OCI-LY7 (cell line): ENCODE data around the gene DCC. TPM values are rescaled to one million over a fixed set of nuclear protein-coding genes. Genes with fewer than 3 reads are reported as not detected.

Experiments used
- BruUV-seq: library from RNA; stranded (reverse); fragments of 400-500 nt; replicated peaks from 2 replicates; lab custom pipeline; 2021; lab: Mats Ljungman, UMichigan
- CTCF ChIA-PET: fragments of 300-600 bp; sonication (Branson Sonifier 250); formaldehyde crosslinking; loops from one replicate; lab custom pipeline; 2022; ENCODE audit warnings: antibody characterized with exemption; ENCODE audit not compliant: unreplicated experiment; lab: Charles Lee
- POLR2A ChIA-PET: fragments of 300-600 bp; sonication (Branson Sonifier 250); formaldehyde crosslinking; loops from one replicate; lab custom pipeline; 2022; ENCODE audit warnings: antibody characterized with exemption; lab: Charles Lee
- DNase-seq: peaks from one replicate; pipeline ENCODE4 v3.0.0-alpha.2; 2015; ENCODE audit warnings: low spot score
- H2AFZ ChIP-seq: fragments of 200-600 bp; sonication (generic), shearing (Covaris generic); 2 replicates; pipeline ENCODE4 v1.6.1; 2014; ENCODE audit warnings: mild to moderate bottlenecking, antibody characterized with exemption, low read length, moderate library complexity
- H3K27ac ChIP-seq: fragments of 200-600 bp; sonication (generic); 2 replicates; pipeline ENCODE4 v1.5.1; 2014; ENCODE audit warnings: mixed run types, low read depth, mild to moderate bottlenecking, moderate library complexity, low read length, inconsistent platforms; ENCODE audit not compliant: poor library complexity, severe bottlenecking
- H3K36me3 ChIP-seq: fragments of 200-600 bp; sonication (generic); 2 replicates; pipeline ENCODE4 v1.6.1; 2014; ENCODE audit warnings: mild to moderate bottlenecking, antibody characterized with exemption, low read length, moderate library complexity, mixed read lengths; ENCODE audit not compliant: insufficient read depth
- H3K4me1 ChIP-seq: fragments of 200-600 bp; sonication (generic); 2 replicates; pipeline ENCODE4 v1.5.1; 2014; ENCODE audit warnings: mild to moderate bottlenecking, low read length; ENCODE audit not compliant: insufficient read depth, poor library complexity, severe bottlenecking
- H3K4me2 ChIP-seq: fragments of 200-600 bp; sonication (generic); 2 replicates; pipeline ENCODE4 v1.6.1; 2014; ENCODE audit warnings: mild to moderate bottlenecking, low read length
- H3K4me3 ChIP-seq: fragments of 200-600 bp; sonication (generic); 2 replicates; pipeline ENCODE4 v1.5.1; 2014; ENCODE audit warnings: mild to moderate bottlenecking, low read depth, low read length; ENCODE audit not compliant: poor library complexity, severe bottlenecking
- H3K79me2 ChIP-seq: fragments of 200-600 bp; sonication (generic); 2 replicates; pipeline ENCODE4 v1.6.1; 2016; ENCODE audit warnings: low read depth, mild to moderate bottlenecking, low read length, moderate library complexity, mixed read lengths; ENCODE audit not compliant: insufficient read depth
- H3K9me2 ChIP-seq: fragments of 200-600 bp; sonication (generic); 2 replicates; pipeline ENCODE4 v1.6.1; 2016; ENCODE audit warnings: mild to moderate bottlenecking, low read length, mixed read lengths; ENCODE audit not compliant: insufficient read depth
- H3K9me3 ChIP-seq: fragments of 200-600 bp; sonication (generic); 2 replicates; pipeline ENCODE4 v1.6.1; 2014; ENCODE audit warnings: mild to moderate bottlenecking, mixed run types, low read length, mixed read lengths
- H4K20me1 ChIP-seq: fragments of 200-600 bp; sonication (generic); 2 replicates; pipeline ENCODE4 v1.6.1; 2014; ENCODE audit warnings: mild to moderate bottlenecking, antibody characterized with exemption, low read length, moderate library complexity, mixed read lengths; ENCODE audit not compliant: insufficient read depth
- EZH2phosphoT487 ChIP-seq: fragments of 200-600 bp; sonication (generic); IDR thresholded peaks from 2 replicates; pipeline ENCODE4 v1.6.1; 2018; ENCODE audit warnings: low read depth, borderline replicate concordance, mild to moderate bottlenecking, mixed run types, antibody characterized with exemption, low read length, moderate library complexity, mixed read lengths
- intact Hi-C: fragments of 100-400 bp; cut with micrococcal nuclease; formaldehyde crosslinking; loops from one replicate; pipeline ENCODE4 v1.10.0; 2022; ENCODE audit not compliant: unreplicated experiment
- total RNA-seq, 2 experiments: library from RNA; depleted of rRNA in 1 of 2; stranded (reverse); fragments of >200 nt in 1 of 2; shearing (Covaris generic) in 1 of 2; gene quantifications; 2 replicates each; pipeline ENCODE4 v1.2.3, GENCODE V29; 2014 to 2022
- TF ChIP-seq, protein P1 (sequence below): fragments of 200-600 bp; sonication (generic); conservative IDR thresholded peaks from 2 replicates; pipeline ENCODE4 v1.5.1; 2014; ENCODE audit warnings: mild to moderate bottlenecking, antibody characterized with exemption, low read length, moderate library complexity, mixed read lengths

DCC gene
- total RNA-seq, 2 experiments from 2014 or later, result not detected

DNA sequence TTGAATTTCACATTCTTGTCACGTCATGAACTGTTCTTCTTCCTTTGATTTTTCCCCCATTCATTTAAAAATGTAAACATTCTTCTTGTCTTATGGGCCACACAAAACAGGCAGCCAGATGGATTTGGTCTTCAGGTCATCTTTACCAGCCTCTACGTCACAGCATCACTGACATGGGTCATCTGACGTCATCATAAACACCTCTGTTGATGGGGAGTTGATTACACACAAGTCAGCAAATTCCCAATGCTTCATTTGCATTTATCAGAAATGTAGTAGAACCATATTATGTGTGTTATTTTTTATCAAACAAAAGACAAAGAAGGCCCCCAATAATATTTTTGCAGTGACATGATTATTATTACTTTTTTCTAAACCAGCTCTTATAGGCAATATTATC, 777.9 kb downstream of the DCC start:
- no peaks in the 10 kb centered on the region for H3K79me2 ChIP-seq
- H3K4me1 ChIP-seq, result no peaks in the 10 kb centered on the region
- no peak overlapping the region for H2AFZ ChIP-seq
- no peaks in the 10 kb centered on the region for H4K20me1 ChIP-seq
- H3K9me2 ChIP-seq, result no peaks in the 10 kb centered on the region
- H3K36me3 ChIP-seq, result no peaks in the 10 kb centered on the region
- ChIA-PET POLR2A (no interaction called here), CTCF (no interaction called here)
- BruUV-seq, result no TSS peak
- no peak overlapping the region for H3K27ac ChIP-seq
- no peak for DNase-seq
- no peak overlapping the region for H3K4me2 ChIP-seq
- no peak overlapping the region for H3K4me3 ChIP-seq
- no peaks in the 10 kb centered on the region for H3K9me3 ChIP-seq
- TF ChIP-seq EZH2phosphoT487, result no peak
- TF ChIP-seq, protein P1, sequence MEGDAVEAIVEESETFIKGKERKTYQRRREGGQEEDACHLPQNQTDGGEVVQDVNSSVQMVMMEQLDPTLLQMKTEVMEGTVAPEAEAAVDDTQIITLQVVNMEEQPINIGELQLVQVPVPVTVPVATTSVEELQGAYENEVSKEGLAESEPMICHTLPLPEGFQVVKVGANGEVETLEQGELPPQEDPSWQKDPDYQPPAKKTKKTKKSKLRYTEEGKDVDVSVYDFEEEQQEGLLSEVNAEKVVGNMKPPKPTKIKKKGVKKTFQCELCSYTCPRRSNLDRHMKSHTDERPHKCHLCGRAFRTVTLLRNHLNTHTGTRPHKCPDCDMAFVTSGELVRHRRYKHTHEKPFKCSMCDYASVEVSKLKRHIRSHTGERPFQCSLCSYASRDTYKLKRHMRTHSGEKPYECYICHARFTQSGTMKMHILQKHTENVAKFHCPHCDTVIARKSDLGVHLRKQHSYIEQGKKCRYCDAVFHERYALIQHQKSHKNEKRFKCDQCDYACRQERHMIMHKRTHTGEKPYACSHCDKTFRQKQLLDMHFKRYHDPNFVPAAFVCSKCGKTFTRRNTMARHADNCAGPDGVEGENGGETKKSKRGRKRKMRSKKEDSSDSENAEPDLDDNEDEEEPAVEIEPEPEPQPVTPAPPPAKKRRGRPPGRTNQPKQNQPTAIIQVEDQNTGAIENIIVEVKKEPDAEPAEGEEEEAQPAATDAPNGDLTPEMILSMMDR, result no peak
- intact Hi-C loops, result no loop called here

DNA sequence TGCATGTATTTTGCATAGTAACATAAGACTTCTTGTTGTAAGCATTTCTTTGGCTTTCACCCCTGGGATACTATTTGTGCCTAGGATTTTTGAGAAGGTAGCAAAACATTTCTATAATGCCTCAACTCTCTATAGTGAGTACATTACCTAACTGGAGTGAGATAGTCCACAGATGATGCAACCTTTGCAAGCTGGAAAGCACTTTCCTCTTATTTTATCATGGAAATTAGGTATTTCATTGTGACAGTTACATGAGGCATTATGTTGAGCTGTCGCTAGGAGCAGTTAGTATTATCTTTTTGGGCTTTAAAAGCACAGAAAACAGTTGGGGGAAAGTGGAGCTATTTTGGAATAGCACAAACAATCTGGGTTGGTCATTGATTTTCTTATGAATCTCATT, 786.2 kb downstream of the DCC start:
- Histone ChIP-seq H3K4me2 (no peak overlapping the region), H4K20me1 (no peaks in the 10 kb centered on the region), H3K27ac (no peak overlapping the region), H3K4me3 (no peak overlapping the region), H3K79me2 (no peaks in the 10 kb centered on the region), H3K4me1 (no peaks in the 10 kb centered on the region), H3K9me2 (no peaks in the 10 kb centered on the region), H3K9me3 (no peaks in the 10 kb centered on the region), H2AFZ (no peak overlapping the region), H3K36me3 (no peaks in the 10 kb centered on the region)
- intact Hi-C loops, result no loop called here
- TF ChIP-seq, protein P1, result no peak
- TF ChIP-seq EZH2phosphoT487, result no peak
- ChIA-PET CTCF (no interaction called here), POLR2A (interaction anchor here (0.8 kb wide), 1 partner anchor 10 kb away, joined by 3 read pairs; no protein-coding TSS in a partner anchor)
- BruUV-seq, result no TSS peak
- no peak for DNase-seq

DNA sequence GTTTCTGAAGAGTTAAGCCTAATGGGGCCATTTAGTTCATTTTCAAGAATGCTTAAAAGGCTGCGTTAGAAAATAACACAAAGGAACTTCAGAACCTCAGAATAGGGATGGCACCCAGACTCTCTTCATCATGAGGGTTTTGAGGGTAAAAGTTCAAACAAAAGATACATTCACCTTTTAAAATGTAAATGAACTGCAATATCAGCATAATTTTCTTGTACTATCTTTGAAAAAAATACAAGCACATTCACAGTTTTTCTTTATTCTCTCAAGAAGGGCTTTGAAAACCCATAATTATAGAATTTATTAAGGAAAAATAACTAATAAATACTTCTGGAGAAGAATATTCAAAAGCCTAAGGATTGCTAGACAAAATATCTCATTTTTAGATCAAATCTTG, 791.0 kb downstream of the DCC start:
- no peaks in the 10 kb centered on the region for H3K79me2 ChIP-seq
- BruUV-seq, result no TSS peak
- H3K9me3 ChIP-seq, result no peaks in the 10 kb centered on the region
- TF ChIP-seq, protein P1, result no peak
- TF ChIP-seq EZH2phosphoT487, result no peak
- no peak overlapping the region for H3K27ac ChIP-seq
- no peaks in the 10 kb centered on the region for H3K36me3 ChIP-seq
- H4K20me1 ChIP-seq, result no peaks in the 10 kb centered on the region
- intact Hi-C loops, result no loop called here
- ChIA-PET POLR2A (no interaction called here), CTCF (no interaction called here)
- H3K9me2 ChIP-seq, result no peaks in the 10 kb centered on the region
- no peaks in the 10 kb centered on the region for H3K4me1 ChIP-seq
- H3K4me2 ChIP-seq, result no peak overlapping the region
- H3K4me3 ChIP-seq, result no peak overlapping the region
- no peak overlapping the region for H2AFZ ChIP-seq
- DNase-seq, result no peak
